Smooth muscle cell (in vitro differentiated cells): ENCODE data around the gene XXYLT1. TPM values are rescaled to one million over a fixed set of nuclear protein-coding genes. Genes with fewer than 3 reads are reported as not detected.

ENCODE experiments used
- DNase-seq: peaks from one replicate; lab custom pipeline; 2025; ENCODE audit not compliant: unreplicated experiment; lab: John Stamatoyannopoulos, UW
- H2AFZ ChIP-seq: fragments of 200-600 bp; sonication (generic); 2 replicates; pipeline ENCODE4 v1.6.0; 2016; ENCODE audit warnings: antibody characterized with exemption, low read depth, mild to moderate bottlenecking
- H3F3A ChIP-seq: fragments of 200-600 bp; sonication (generic); 2 replicates; pipeline ENCODE4 v1.6.0; 2017; ENCODE audit warnings: antibody characterized with exemption, low read depth
- H3K27ac ChIP-seq: fragments of 200-600 bp; sonication (generic); 2 replicates; pipeline ENCODE4 v1.5.1; 2016; ENCODE audit warnings: low read depth, mild to moderate bottlenecking
- H3K27me3 ChIP-seq: fragments of 200-600 bp; sonication (generic); 2 replicates; pipeline ENCODE4 v1.6.1; 2016; ENCODE audit warnings: low read depth, mild to moderate bottlenecking
- H3K36me3 ChIP-seq: fragments of 200-600 bp; sonication (generic); 2 replicates; pipeline ENCODE4 v1.5.1; 2016; ENCODE audit warnings: low read depth
- H3K4me1 ChIP-seq: fragments of 200-600 bp; sonication (generic); 2 replicates; pipeline ENCODE4 v1.5.1; 2016; ENCODE audit warnings: low read depth
- H3K4me2 ChIP-seq: fragments of 200-600 bp; sonication (generic); 2 replicates; pipeline ENCODE4 v1.6.0; 2016; ENCODE audit warnings: mild to moderate bottlenecking
- H3K4me3 ChIP-seq: fragments of 200-600 bp; sonication (generic); 2 replicates; pipeline ENCODE4 v1.5.1; 2016; ENCODE audit warnings: mild to moderate bottlenecking
- H3K79me2 ChIP-seq: fragments of 200-600 bp; sonication (generic); 2 replicates; pipeline ENCODE4 v1.6.0; 2016; ENCODE audit warnings: low read depth, mild to moderate bottlenecking
- H3K9ac ChIP-seq: fragments of 200-600 bp; sonication (generic); 2 replicates; pipeline ENCODE4 v1.6.0; 2016; ENCODE audit warnings: low read depth
- H3K9me3 ChIP-seq: fragments of 200-600 bp; sonication (generic); replicated peaks from 2 replicates; pipeline ENCODE4 v1.5.1; 2016; ENCODE audit warnings: low read depth
- H4K20me1 ChIP-seq: fragments of 200-600 bp; sonication (generic); 2 replicates; pipeline ENCODE4 v1.6.0; 2016; ENCODE audit warnings: low read depth
- WGBS: methylation state at CpG from one replicate; pipeline ENCODE4 v1.1.7; 2016; ENCODE audit warnings: low lambda C conversion rate; 5-methylcytosine and 5-hydroxymethylcytosine counted together
- polyA plus RNA-seq: library from polyadenylated mRNA; unstranded; fragments of >200 nt; fragmentation: Nextera tagmentation; extraction: Ambion mirVana; gene quantifications from 2 replicates; pipeline ENCODE4 v1.2.1, GENCODE V29; 2016
- total RNA-seq: library from RNA; depleted of rRNA; stranded (reverse); fragments of >200 nt; gene quantifications from 2 replicates; pipeline ENCODE4 v1.2.3, GENCODE V29; 2014
- TF ChIP-seq, protein P1 (sequence below): fragments of 200-600 bp; sonication (generic); IDR thresholded peaks from 2 replicates; pipeline ENCODE4 v1.5.1; 2017; ENCODE audit warnings: borderline replicate concordance, mild to moderate bottlenecking, antibody characterized with exemption; ENCODE audit not compliant: insufficient read depth, poor library complexity, severe bottlenecking

XXYLT1 gene
- total and polyA plus RNA-seq, 2 experiments from 2014 or later: 22.2 to 35.4 TPM

DNA sequence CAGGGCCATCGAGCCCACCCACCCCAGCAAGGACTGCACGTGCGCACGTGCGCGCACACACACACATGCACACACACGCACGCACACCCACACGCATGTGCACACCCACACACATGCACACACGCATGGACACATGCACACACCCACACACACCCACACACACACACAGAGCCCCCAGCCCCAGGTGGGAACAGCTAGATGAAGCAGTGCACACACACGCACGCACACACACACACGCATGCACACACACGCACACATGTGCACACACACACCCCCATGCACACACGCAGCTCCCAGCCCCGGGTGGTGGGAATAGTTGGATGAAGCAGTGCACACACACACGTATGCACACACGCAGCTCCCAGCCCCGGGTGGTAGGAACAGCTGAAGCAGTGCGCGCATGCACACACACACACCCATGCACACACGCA, 158.6 kb downstream of the XXYLT1 start:
- TF ChIP-seq, protein P1, sequence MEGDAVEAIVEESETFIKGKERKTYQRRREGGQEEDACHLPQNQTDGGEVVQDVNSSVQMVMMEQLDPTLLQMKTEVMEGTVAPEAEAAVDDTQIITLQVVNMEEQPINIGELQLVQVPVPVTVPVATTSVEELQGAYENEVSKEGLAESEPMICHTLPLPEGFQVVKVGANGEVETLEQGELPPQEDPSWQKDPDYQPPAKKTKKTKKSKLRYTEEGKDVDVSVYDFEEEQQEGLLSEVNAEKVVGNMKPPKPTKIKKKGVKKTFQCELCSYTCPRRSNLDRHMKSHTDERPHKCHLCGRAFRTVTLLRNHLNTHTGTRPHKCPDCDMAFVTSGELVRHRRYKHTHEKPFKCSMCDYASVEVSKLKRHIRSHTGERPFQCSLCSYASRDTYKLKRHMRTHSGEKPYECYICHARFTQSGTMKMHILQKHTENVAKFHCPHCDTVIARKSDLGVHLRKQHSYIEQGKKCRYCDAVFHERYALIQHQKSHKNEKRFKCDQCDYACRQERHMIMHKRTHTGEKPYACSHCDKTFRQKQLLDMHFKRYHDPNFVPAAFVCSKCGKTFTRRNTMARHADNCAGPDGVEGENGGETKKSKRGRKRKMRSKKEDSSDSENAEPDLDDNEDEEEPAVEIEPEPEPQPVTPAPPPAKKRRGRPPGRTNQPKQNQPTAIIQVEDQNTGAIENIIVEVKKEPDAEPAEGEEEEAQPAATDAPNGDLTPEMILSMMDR: no peak
- Histone ChIP-seq H2AFZ (no peak overlapping the region), H3K9ac (no peak overlapping the region), H3K4me2 (no peak overlapping the region), H3K9me3 (no peaks in the 10 kb centered on the region), H3K27ac (no peak overlapping the region), H3F3A (peaks cover 12% of the 10 kb centered on the region), H3K27me3 (no peaks in the 10 kb centered on the region), H4K20me1 (no peaks in the 10 kb centered on the region), H3K4me3 (no peak overlapping the region), H3K36me3 (no peaks in the 10 kb centered on the region), H3K4me1 (no peaks in the 10 kb centered on the region), H3K79me2 (no peaks in the 10 kb centered on the region)
- over 99% methylated on average over 13 of the region's 22 CpGs for WGBS
- DNase-seq: no peak

DNA sequence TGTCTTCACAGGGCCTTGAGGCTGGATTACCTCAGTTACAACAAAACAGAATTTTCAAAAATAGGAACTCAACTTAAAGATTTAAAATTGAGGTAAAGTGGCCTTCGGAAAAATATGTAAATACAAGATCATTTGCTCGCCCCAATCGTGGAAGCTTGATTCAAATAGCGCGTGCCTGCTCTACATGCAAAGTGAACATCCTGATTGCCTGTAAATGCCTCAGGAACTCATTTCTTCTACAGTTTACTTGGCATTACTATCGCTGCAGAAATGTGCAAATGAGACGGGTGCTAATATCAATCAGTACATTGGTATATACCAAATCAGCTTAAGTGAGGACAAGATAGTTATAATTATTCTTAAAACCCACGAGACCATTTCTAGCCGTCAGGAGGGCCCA, 159.2 kb downstream of the XXYLT1 start:
- Histone ChIP-seq H2AFZ (no peak overlapping the region), H3K36me3 (no peaks in the 10 kb centered on the region), H3F3A (peaks cover 12% of the 10 kb centered on the region), H3K4me1 (no peaks in the 10 kb centered on the region), H3K9ac (no peak overlapping the region), H4K20me1 (no peaks in the 10 kb centered on the region), H3K4me2 (no peak overlapping the region), H3K79me2 (no peaks in the 10 kb centered on the region), H3K27me3 (no peaks in the 10 kb centered on the region), H3K4me3 (no peak overlapping the region), H3K9me3 (no peaks in the 10 kb centered on the region), H3K27ac (peak overlapping the region; percentile 68)
- 96% methylated on average over 9 of the region's 9 CpGs for WGBS
- no peak for DNase-seq
- TF ChIP-seq, protein P1: no peak

DNA sequence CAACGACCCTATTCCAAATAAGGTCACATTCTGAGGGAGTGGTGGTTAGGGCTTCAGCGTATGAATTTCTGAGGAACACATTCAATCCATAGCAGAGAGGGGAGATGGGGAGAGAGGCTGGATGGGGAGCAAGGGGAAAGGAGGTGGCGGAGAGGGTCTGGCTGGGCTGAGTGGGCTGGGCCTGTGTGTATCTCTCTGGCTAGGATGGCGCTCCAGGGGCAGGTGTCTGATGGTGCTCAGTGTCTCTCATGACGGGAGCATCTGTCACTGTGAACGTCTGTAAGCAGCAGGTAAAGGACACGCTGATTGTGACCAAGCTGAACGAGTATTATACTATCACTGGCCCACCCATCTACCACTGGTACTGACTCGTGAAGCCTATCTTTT, 159.6 kb downstream of the XXYLT1 start:
- H4K20me1 ChIP-seq: no peaks in the 10 kb centered on the region
- no peaks in the 10 kb centered on the region for H3K27me3 ChIP-seq
- H3F3A ChIP-seq: peaks cover 12% of the 10 kb centered on the region
- H3K4me3 ChIP-seq: no peak overlapping the region
- 74% methylated on average over 9 of the region's 9 CpGs for WGBS
- H3K4me1 ChIP-seq: no peaks in the 10 kb centered on the region
- H3K36me3 ChIP-seq: no peaks in the 10 kb centered on the region
- H3K27ac ChIP-seq: peak overlapping the region; percentile 68
- no peak overlapping the region for H2AFZ ChIP-seq
- peak overlapping the region; percentile 27 for H3K4me2 ChIP-seq
- TF ChIP-seq, protein P1: no peak
- no peaks in the 10 kb centered on the region for H3K9me3 ChIP-seq
- no peak for DNase-seq
- no peaks in the 10 kb centered on the region for H3K79me2 ChIP-seq
- H3K9ac ChIP-seq: peak overlapping the region; percentile 16

DNA sequence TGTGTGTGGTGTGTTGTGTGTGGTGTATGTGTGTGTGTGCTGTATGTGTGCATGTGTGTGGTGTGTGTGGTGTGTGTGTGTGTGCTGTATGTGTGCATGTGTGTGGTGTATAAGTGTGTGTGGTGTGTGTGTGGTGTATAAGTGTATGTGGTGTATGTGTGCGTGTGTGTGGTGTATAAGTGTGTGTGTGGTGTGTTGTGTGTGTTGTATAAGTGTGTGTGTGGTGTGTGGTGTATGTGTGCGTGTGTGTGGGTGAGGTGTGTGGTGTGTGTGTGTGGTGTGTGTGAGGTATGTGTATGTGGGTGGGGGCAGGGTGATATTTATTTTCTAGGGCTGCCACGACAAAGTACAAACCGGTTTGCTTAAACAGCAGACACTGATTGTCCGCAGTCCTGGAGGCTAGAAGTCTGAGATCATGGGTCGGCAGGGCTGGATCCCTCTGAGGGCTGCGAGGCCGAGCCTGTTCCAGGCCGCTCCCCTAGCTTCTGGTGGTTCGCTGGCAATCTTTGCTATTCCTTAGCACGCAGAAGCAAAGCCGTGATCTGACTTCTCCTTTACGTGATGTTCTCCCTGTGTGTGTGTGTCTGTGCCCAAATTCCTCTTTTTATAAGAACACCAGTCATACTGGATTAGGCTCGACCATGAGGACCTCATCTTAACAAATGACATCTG, 160.2 kb downstream of the XXYLT1 start:
- H4K20me1 ChIP-seq: no peaks in the 10 kb centered on the region
- WGBS: 27% methylated on average over 13 of the region's 14 CpGs
- TF ChIP-seq, protein P1: no peak
- H3K79me2 ChIP-seq: no peaks in the 10 kb centered on the region
- H3K9ac ChIP-seq: peak overlapping the region; percentile 16
- no peaks in the 10 kb centered on the region for H3K4me1 ChIP-seq
- H3K4me2 ChIP-seq: peak overlapping the region; percentile 27
- H3K4me3 ChIP-seq: no peak overlapping the region
- H3K27me3 ChIP-seq: no peaks in the 10 kb centered on the region
- H3K36me3 ChIP-seq: no peaks in the 10 kb centered on the region
- no peaks in the 10 kb centered on the region for H3K9me3 ChIP-seq
- no peak overlapping the region for H2AFZ ChIP-seq
- DNase-seq: no peak
- peak overlapping the region; percentile 68 for H3K27ac ChIP-seq
- peaks cover 13% of the 10 kb centered on the region for H3F3A ChIP-seq
